ENCODE results near the gene RNF130.
"Not testable (repeated sequence)": the region's sequence is repeated elsewhere in the genome, so short reads cannot be mapped to it uniquely, and the experiment has no call there.

RNF130 gene

DNA sequence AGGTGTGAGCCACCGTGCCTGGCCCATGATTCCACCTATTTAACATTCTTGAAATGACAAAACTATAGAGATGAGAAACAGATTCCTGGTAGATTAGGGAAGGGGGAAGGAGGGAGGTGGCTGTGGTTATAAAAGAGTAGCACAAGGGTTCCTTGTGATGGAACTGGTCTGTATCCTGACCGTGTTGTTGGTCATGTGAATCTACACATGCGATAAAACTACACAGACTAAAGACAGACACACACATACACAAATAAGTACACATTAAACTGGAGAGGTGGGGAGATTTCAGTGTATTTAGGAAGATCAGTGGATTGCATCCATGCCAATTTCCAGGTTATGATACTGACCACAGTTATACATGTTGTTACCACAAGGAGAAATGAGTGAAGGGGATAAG, 60.9 kb downstream of the RNF130 start:
- DNase-seq, result no peak

DNA sequence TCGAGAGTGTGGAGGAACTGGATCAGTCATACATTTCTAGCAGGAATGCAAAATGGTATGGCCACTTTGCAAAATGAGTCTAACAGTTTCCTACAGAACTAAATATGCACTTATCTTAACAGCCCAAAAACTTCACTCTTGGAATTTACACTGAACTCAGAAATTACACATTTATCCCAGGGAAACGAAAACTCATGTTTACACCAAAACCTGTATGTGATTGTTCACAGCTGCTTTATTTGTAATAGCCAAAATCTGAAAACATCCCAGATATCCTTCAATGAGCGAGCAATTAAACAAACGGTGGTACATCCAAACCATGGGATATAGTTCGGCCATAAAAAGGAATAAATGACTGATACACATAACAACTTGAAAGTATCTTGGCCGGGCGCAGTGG, 62.0 kb downstream of the RNF130 start:
- no peak for DNase-seq

DNA sequence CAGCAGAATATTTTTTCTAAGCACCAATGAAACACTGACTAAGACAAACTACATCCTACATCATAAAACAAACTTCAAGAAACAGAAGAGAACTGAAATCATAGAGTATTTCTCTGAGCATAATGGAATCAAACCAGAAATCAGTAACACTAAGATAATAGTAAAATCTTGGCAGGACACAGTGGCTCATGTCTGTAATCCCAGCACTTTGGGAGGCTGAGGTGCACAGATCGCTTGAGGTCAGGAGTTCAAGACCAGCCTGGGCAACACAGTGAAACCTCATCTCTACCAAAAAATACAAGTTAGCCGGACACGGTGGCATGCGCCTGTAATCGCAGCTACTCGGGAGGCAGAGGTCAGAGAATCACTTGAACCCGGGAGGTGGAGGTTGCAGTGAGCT, 63.1 kb downstream of the RNF130 start:
- no peak for DNase-seq

DNA sequence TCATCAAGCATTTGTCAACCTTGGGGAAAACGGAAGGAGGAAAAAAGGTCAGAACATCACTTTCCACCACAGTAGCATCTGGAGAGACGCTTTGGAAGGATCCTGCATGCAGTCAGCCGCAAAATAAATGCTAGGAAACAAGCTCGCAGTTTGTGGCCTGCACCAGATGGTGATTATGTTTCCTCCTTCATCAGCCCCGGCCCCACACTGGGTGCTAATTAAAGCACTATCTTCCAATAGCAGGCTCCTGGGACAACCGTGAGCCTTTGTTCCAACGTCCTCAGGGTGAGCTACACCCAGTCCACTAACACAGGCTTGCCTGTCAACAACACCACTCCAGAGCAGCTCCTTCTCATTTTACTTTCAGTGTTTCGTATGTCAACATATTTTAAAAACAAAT, 64.0 kb downstream of the RNF130 start:
- DNase-seq, result no peak

DNA sequence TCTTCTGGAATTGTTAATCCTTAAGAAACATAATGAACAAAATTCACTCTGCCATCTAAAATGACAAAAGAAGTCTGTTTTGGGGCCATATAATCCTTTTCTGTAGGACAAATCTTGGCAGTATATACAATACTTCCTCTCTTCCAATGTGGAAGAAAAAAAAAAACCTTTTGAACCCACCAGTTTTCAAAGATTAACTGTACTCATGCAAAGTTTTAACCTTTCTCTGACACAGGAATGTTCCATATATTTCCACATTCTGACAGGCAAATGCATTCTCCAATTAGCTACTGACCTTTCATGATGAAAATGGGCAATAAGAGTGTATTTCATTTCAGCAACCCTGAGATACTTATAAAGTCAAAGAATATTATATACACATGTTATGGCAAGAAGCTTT, 65.4 kb downstream of the RNF130 start:
- no peak for DNase-seq

DNA sequence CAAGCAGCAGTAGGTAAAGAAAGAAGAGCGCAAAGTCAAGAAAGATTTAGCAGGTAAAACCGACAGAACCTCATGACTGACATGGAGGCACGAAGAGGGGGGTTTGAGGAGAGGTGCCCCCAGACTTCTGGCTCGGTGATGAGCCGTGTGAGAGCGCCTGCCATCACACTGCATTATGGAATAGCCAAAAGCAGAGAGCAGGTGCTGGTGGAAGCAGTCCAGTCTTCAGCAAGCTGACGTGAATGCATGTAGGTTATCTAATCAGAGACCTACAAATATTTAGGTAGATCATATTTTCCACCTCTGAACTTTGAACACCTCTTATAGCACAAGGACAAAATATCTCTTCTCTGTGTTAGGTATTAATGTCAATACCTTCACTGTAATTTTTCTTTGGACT, 68.4 kb downstream of the RNF130 start:
- DNase-seq, result no peak

DNA sequence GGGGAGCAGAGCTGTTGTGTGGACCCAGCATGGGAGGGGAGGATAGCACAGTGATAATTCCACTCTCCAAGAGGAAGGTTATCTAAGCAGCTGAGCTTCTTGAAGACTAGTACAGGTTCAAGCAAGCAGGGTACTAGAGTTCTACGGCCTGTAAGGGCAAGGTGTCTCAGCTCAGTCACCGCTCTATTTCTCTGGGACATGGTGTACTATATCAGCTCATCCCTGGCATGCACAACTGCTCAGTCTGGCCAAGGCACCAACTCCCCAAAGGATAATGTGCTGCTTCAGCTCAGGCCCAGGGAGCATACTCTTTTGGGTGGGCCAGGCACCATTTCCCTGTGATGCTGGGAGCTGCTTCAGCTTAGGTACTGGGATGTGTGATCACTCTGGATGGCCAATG, 69.8 kb downstream of the RNF130 start:
- DNase-seq, result no peak

DNA sequence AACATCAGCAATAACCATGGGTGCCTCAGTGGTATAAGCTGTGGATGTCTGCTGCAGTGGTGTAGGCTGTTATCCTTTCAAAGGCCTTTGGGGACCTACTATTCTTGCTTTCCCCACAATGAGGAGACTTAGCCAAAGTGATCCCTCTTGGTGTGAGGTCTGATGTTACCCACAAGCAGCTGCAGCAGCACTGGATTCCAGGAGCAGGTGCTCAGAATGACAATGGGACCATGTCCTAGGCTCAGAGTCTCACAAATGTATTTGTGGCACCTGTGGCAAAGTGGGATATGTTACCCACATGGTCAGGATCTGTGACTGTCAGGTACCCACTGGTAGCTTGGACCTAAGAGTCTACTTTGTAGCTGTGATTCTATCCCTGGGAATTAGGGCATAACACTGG, 70.4 kb downstream of the RNF130 start:
- DNase-seq, result no peak

DNA sequence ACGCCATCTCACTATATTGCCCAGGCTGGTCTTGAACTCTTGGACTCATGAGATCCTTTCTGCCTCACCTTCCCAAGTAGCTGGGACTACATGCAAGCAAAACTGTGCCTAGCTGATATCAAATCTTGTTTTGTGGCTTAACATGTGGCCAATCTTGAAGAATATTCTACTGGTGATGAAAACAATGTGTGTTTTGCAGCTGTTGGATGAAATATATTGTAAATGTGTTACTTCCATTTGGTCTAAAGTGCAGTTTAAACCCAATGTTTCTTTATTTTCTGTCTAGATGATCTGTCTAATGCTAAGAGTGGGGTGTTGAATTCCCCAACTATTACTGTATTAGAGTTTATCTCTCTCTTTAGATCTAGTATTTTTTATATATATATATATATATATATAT, 73.1 kb downstream of the RNF130 start:
- no peak for DNase-seq

DNA sequence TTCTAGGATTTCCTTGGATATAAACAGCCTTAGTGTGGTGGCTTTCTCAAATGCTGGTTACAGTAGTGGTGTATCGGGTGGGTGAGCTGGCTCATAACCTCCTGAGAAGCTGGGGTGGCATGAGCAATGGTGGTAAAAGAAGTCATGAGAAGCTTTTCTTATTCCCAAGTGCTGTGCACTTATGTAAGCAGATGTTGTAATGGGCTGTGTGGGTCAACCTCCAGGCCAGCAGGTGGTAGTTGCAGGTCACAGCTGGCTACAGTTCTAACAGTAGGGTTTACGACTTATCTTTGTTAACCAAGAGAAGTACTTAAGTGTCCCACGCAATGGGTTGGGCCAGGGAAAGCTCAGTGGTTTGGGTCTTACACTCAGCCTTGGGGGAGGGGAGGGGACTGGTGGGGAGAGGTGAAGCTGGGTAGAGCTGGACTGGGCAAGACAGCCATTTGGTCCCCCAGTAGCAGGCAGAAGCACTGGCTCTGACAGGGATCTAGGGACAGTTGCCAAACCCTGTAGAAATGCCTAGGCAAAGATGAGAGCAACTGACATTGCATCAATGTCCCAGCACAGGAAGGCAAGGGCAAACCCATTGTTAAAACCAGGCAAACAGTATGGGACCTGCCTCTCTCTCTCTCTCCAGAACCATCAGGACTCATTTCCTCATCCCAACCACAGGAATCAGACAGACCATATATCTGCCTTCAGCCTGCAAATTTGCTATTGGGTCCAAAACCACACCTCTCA, 76.8 kb downstream of the RNF130 start:
- no peak for DNase-seq

DNA sequence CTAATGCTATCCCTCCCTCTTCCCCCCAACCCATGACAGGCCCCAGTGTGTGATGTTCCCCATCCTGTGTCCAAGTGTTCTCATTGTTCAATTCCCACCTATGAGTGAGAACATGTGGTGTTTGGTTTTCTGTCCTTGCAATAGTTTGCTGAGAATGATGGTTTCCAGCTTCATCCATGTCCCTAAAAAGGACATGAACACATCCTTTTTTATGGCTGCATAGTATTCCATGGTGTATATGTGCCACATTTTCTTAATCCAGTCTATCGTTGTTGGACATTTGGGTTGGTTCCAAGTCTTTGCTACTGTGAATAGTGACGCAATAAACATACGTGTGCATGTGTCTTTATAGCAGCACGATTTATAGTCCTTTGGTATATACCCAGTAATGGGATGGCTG, 78.7 kb downstream of the RNF130 start:
- not testable (repeated sequence) for DNase-seq

DNA sequence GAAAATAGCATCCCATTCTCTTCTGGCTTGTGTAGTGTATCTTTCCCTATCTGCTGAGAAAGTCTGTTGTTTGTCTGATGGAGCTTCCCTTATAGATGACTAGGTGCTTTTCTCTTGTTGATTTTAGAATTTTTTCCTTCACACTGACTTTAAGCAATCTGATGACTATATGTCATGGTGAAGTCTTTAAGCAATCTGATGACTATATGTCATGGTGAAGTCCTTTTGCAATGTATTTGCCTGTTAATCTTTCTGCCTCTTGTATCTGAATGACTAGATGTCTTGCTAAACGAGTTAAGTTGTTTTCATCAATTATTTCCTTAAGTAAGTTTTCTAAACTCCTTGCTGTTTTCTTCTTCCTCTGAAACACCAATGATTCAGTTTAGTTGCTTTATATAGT, 80.5 kb downstream of the RNF130 start:
- no peak for DNase-seq

DNA sequence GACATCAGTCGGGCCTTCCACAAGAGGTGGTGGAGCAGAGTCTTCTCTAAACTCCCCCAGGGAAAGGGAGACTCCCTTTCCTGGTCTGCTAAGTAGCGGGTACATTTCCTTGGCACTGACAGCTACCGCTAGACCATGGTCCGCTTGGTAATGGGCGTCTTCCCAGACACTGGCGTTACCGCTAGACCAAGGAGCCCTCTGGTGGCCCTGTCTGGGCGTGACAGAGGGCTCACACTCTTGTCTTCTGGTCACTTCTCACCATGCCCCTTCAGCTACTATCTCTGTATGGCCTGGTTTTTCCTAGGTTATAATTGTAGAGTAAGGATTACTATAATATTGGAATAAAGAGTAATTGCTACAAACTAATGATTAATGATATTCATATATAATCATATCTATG, 81.0 kb downstream of the RNF130 start:
- not testable (repeated sequence) for DNase-seq

DNA sequence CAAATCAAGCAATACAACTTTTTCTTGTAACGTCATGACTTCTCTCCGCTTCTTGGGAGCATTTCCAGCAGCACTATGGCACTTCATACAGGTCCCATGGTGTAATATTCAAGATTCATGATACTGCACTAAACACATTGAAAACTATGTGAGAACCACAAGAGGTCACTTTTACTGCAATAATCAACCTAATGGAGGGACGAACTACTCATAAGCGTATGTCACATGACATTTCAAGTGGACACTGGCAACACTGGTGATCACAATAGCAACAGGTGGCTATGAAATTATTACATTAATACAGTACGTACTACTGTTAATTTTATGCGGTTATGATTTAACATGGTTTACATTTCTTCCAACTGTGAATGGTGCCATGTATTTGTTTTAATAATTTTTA, 85.2 kb downstream of the RNF130 start:
- DNase-seq, result no peak

DNA sequence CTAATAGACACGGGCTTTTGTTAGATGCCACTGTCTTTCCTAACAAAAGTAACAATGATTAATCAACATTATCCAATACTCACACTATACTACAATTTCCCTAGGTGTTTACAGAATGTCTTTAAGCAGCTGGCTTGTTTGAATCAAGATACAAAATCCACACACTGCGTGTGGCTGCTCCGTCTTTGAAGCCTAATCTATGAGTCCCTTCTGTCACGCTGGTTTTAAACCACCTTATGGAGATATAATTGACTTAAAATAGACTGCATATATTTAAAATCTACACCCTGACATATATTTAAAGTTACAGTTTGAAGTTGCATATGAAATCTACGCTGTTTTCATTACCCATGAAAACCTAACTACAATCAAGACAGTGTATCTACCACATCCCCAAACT, 89.9 kb downstream of the RNF130 start:
- no peak for DNase-seq

DNA sequence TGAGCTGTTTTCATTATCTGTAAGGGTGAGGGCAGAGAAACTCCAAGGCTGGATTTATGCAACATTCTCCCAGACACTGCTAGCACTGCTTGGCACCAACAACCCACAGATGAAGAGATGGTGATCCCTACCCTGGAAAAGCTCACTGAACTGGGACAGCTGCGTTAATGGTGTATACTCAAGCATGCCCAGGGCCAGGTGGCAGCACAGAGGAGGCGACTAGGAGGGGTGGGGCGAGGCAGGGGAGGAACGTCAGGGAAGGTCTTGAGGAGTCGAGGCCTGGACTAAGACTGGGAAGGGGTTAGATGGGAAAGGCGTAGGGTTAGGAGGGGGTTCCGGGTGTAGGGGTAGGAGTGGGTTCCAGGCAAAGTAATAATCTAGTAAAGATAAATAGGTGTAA, 90.8 kb downstream of the RNF130 start:
- DNase-seq, result no peak

DNA sequence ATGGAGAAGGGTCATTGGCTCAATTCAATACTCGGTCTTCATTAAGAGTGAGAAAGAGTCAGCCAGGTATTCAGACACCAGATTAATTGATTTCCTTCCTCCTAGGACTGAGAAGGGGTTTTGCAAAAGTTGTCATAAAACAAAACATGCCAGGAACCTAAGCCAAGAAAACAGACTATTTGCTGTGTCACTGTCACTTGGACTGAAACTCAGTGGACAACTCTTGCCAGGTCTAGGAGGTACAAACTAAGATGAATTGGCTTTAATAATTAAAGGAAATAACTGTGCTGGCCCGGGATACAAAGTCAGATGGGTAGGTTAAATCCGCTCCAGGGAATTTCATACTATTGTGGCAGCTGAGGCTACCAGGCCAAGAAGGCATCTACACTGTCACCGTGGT, 92.8 kb downstream of the RNF130 start:
- DNase-seq, result no peak

DNA sequence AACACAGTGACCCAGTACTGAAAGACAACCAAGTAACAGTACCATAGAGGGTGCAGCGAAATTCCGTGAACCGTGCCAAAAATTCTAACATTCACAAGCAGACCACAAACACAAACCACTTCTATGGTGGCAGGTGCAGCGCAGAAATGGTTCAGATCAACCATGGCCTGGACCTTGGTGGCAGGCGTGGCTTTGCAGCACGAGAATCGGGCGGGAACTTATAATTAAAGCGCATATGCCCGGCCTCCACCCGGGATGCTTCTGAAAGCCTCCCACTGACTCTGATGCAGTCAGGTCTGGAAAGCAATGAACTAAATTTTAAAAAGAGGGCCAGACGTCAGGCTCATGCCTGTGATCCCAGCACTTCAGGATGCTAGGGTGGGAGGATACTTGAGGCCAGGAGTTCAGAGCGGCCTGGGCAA, 95.8 kb downstream of the RNF130 start:
- no peak for DNase-seq

DNA sequence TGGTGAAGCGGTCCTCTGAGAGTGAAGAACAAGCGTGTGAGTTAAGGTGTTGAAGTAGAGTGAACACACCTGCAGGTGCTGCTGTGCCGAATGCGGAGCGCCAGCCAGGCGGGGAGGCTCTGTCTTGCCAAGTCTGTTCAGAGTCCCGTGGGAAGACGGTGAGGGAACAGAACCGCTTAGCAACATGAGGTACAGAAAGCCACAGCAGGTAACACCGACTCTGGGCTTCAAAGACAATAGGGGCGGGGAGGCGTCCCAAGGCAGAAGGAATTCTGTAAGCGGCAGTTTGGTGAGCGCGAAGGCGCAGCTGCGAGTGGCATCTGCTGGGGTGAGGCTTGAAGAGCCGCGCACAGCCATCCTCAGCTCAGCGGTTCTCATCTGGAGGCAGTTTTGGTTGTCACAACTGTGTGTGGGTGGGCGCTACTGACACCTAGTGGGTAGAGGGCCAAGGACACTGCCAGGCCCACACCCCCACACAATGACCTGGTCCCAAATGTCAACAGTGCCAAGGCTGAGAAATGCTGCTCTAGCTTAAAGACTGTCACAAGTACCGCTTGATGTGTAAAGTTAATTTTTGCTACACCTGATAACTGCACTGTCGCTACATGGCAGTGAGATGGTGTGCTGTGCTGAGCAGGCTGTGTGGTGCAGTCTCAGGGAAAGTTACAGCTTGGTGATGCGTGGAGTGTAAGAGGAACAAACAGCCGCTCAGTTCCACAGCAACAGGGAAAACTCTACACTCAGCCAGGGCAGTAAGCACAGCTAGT, 96.4 kb downstream of the RNF130 start:
- DNase-seq, result no peak

DNA sequence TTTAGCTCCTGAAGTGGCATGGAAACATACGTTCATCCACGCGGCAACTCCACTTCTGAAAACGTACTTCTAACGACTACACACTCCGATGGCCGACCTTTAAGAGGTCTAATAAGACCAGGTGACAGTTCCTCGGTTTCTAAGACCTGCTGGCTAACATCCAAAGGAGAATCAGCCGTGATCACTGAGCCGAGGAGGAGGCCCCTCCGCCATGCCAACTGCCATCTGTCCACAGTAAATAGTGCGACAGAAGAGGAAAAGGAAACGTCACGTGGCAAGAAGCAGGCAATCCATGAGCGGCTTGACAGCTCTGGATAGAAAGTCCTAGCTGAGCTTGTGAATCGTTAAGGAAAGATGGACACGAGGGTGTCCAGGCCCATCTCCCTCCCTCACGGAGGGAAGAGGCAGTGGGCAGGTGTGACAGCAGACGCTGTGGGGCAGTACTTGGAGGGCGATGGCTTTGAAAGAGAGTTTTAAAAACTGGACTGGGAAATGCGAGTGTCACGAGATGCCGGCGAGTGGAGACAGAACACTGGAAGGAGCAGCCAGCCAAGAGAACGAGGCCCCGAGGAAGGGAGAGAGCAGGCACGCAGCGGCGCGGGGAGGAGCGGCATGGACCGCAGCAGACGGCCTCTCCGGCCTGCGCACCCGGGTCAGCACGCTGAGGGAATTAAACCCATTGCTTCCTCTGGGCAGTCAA, 97.2 kb downstream of the RNF130 start:
- peak; percentile 83 for DNase-seq

DNA sequence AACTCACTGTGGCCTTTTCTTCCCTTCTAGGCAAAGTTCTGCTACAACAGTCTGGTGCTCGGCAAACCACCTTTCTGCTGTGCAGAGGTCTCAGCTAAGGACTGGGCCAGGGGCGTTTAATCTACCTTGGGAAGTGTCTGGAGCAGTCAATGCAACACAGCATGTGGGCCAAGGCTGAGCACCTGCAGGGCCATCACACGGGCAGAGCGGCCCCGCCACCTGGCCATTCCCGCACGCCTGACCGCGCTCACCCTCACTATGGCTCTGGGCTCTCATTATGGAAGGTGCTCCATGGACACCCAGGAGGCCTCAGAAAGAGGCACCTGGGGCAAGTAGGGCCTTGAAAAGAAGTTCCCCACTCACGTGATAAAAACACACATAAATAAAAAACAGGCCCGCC, 98.2 kb downstream of the RNF130 start:
- DNase-seq, result no peak

DNA sequence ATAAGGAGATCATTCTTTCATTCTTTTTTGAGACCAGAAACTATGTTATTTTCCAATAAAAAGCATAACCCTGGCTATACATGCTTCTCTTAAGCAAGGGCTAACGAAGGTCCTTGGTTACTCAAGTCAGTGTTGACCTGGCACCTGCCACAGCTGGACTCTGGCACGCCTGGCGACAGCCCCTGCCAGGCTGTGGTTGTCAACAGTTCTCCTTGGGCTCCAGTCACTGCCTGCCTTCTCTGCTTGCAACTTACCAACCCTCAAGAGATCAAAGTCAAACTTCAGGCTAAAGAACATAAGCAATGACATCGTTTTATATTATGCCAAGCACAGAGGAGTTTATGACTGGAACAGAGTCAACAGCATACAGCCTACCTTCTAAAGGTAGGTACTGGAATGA, 102.4 kb downstream of the RNF130 start:
- DNase-seq, result no peak

DNA sequence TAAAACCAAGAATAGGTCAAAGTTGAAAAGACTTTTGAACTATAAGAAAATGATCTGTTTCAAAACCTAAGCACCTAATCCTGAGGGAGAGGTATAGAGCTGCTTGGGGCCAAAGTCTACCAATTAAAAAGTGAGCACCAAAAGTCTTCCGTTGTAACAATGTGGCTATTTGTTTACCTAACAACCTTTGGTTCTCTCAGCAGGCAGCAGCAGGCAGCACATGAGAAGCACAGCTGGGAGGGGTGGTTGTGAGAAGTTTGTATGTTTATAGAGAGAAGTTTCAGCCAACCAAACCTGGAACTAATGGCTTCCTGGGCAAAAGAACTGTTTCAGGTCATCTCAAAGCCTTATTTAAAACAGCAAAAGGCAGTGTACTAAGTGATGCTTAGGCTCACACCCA, 104.1 kb downstream of the RNF130 start:
- no peak for DNase-seq

DNA sequence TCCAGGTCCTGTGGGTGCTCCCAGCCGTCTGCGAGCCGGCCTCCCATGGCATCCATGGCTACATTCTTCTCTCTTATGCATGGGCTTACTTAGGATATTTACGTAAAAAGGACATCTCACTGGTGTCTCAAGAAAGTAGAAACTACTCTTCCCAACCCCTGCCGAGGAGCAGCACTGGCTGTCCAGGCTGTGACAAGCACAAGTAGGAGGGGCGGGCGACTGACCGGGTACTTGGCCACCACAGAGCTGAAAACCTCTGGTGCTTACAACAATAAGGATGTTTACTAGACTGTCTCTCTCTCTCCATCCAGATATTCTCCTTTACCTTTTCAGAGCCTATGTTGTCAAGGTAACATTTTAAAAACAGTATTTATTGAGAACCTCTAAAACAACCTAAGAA, 107.5 kb downstream of the RNF130 start:
- DNase-seq, result no peak
